D721Med (cell line): Measurements from ENCODE around the gene RUNX3.

Source experiments
- DNase-seq: peaks from one replicate; pipeline ENCODE4 v3.0.0; 2011; ENCODE audit warnings: low spot score; ENCODE audit not compliant: insufficient read length
- FAIRE-seq: peaks from 2 replicates; lab custom pipeline; 2011; peaks lifted over from hg19 to GRCh38; lab: Jason Lieb, UNC
- CTCF ChIP-seq: IDR thresholded peaks from 2 replicates; pipeline ENCODE4 v1.5.1; 2012; ENCODE audit warnings: mild to moderate bottlenecking, control low read depth; ENCODE audit not compliant: insufficient read depth; ENCODE audit errors: missing control alignments

Gene RUNX3

GRCh38 chr1:24944318-24944717, 14.2 kb upstream of the RUNX3 start:
- no peak for DNase-seq
- FAIRE-seq: no peak
- TF ChIP-seq CTCF: no peak

DNA sequence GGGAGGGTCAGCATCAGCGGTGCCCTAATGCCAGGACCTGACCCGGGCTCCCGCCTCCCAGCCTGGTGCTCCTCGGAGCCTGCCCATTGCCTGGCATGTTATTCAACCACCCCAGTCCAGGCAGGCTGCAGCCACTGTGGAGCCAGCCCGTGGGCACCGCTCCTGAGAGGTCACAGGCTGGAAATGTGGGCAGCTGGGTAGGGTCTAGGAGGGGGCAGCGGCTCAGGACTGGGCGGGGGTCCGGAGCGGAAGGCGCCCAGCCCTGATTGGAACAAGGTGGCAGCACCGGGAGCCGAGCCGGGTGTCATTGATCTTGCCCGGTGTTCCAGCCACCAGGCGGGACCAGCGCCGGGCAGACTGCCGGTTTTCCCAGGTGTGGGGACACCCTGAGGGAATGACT, 12.7 kb upstream of the RUNX3 start:
- FAIRE-seq: no peak
- TF ChIP-seq CTCF: no peak
- DNase-seq: no peak

DNA sequence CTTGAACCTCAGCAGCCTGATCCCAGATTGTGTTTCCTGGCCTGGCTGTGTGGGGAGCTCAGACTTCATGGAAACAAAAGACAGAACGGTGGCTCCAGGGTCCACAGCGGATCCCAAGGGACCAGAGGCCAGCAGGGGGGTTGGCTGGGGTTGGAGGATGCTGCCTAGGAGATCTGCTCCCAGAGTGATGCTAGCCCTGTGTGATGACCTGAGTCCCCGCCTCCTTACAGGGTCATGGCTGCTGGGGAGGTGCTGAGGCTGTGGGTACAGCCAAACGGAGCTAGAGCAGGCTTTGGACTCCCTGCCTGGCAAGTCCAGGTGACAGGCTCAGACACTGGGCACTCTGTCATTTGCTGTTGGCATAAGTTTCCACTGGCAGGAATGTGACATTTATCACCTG, 11.5 kb upstream of the RUNX3 start:
- TF ChIP-seq CTCF: no peak
- no peak for FAIRE-seq
- no peak for DNase-seq

DNA sequence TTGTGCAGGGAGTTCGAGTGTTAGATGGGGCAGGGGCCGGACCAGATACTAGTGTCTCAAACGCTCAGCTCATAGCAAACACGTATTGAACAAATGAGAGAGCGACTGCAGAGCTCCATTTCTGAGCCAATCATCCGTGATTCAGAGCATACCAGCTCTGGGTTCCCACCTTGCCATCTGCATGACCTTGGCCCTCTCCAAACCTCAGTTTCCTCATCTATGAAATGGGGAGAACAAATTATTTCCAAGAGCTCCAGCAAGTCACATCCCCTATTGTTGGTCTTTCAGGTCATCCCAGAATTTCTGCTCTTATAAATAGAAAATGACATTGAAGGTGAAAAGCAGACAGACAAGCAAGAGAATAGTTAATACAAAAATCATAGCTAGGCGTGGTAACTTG, 10.2 kb upstream of the RUNX3 start:
- FAIRE-seq (no peak), DNase-seq (no peak)
- TF ChIP-seq CTCF: no peak

GRCh38 chr1:24939675-24940193, 9.7 kb upstream of the RUNX3 start:
- DNase-seq (no peak), FAIRE-seq (no peak)
- TF ChIP-seq CTCF: no peak

DNA sequence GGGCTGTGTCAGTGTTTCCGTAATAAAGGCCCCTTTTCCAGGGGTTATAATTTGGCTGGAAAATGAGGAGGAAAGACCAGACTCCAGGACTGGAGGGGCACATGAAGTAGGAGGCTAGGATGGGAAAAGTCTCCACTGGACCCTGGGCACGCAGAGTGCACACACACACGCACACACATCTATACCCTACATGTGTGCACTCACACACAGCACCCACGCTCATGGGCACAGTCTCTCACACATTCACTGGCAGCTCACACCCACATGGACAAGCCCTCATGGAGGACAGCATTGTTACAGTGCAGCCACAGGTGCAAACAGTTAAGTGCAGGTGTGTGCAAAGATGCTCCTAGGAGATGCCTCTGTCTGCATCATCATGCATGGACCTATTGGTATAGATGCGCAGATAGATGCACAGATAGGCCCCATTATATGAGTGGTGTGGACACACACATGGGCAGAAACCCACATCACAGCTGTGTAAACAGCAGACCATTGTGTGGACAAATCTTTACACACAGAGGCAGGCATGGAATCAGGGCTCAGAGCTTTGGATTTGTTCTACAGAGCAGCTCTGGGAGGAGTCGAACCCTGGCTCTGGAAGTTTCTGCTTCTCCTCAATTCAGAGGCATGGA, 9.1 kb upstream of the RUNX3 start:
- DNase-seq: no peak
- TF ChIP-seq CTCF: no peak
- no peak for FAIRE-seq

DNA sequence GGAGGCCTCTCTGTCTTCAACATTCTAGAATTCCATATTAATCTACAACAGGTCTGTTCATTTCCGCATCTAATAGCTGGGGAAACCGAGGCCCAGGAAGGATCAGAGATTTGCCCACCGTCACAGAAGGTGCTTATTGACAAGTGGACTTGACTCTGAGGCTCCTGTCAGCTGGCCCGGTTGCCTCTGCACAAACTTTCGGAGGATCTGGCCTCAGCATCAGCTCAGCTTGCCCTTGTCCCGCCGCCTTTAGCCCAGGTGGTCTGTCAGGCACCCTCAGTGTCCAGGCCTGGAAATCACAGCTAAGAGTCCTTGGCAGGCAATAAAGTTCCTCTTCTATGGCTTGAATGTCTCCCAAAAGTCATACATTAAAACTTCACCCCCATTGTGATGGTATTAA, 8.2 kb upstream of the RUNX3 start:
- no peak for FAIRE-seq

More for the DNA sequence above, 8.2 kb upstream of the RUNX3 start:
- no peak for TF ChIP-seq CTCF
- DNase-seq: no peak
